GM12878 (cell line): ENCODE measurements around the gene RERG. TPM values are rescaled to one million over a fixed set of nuclear protein-coding genes. Genes with fewer than 3 reads are reported as not detected.

Experiments used
- ATAC-seq: fragments of 200-7000 bp; cut with Tn5 transposase; 3 replicates; pipeline ENCODE4 v1.9.1; 2020; ENCODE audit warnings: mild to moderate bottlenecking, moderate library complexity
- BruUV-seq: library from RNA; stranded (reverse); fragments of 400-500 nt; replicated peaks from 2 replicates; lab custom pipeline; 2021; lab: Mats Ljungman, UMichigan
- CTCF ChIA-PET: fragments of 300-600 bp; sonication (Branson Sonifier 250); formaldehyde crosslinking; extraction: SDS; loops from one replicate; lab custom pipeline; 2021; ENCODE audit warnings: inconsistent platforms; lab: Yijun Ruan, JAX
- POLR2A ChIA-PET: fragments of 350-600 bp; formaldehyde crosslinking; extraction: SDS; loops from one replicate; lab custom pipeline; 2021; ENCODE audit warnings: inconsistent platforms; lab: Charles Lee
- RAD21 ChIA-PET: fragments of 300-600 bp; sonication (Branson Sonifier 250); formaldehyde crosslinking; loops from one replicate; lab custom pipeline; 2023; ENCODE audit warnings: antibody characterized with exemption; ENCODE audit not compliant: unreplicated experiment; lab: Charles Lee
- SMC1A ChIA-PET: fragments of 300-600 bp; sonication (Branson Sonifier 250); formaldehyde crosslinking; loops from one replicate; lab custom pipeline; 2023; ENCODE audit not compliant: unreplicated experiment, uncharacterized antibody; lab: Charles Lee
- DNase-seq: peaks from one replicate; pipeline ENCODE4 v3.0.0-alpha.2; 2011; ENCODE audit warnings: low read depth, low spot score
- FAIRE-seq: peaks from 3 replicates; lab custom pipeline; 2011; peaks lifted over from hg19 to GRCh38; lab: Jason Lieb, UNC
- H2AFZ ChIP-seq: 2 replicates; pipeline ENCODE4 v1.6.0; 2011; ENCODE audit warnings: low read depth, low read length, control low read depth; ENCODE audit not compliant: control insufficient read depth
- H3K27ac ChIP-seq: 2 replicates; pipeline ENCODE4 v1.5.1; 2011; ENCODE audit warnings: control low read depth; ENCODE audit not compliant: control insufficient read depth, insufficient read depth
- H3K27me3 ChIP-seq, 2 experiments: replicated peaks in 1 of 2; 2 replicates each; pipeline versions ENCODE4 v1.6.0 to v1.6.1; 2011; ENCODE audit warnings: low read length in 1 of 2; ENCODE audit not compliant: control insufficient read depth in 2 of 2, insufficient read depth in 2 of 2
- H3K36me3 ChIP-seq, 2 experiments: 2 replicates each; pipeline ENCODE4 v1.5.1; 2011; ENCODE audit warnings: low read length in 1 of 2; ENCODE audit not compliant: control insufficient read depth in 2 of 2, insufficient read depth in 2 of 2
- H3K4me1 ChIP-seq: 2 replicates; pipeline ENCODE4 v1.6.1; 2011; ENCODE audit warnings: mild to moderate bottlenecking, low read length, moderate library complexity, mixed read lengths; ENCODE audit not compliant: control insufficient read depth, insufficient read depth
- H3K4me2 ChIP-seq: 2 replicates; pipeline ENCODE4 v1.6.0; 2011; ENCODE audit warnings: control low read depth; ENCODE audit not compliant: control insufficient read depth, insufficient read depth
- H3K4me3 ChIP-seq: fragments of 200-600 bp; sonication (generic); 2 replicates; pipeline ENCODE4 v1.5.1; 2016
- H3K79me2 ChIP-seq: 2 replicates; pipeline ENCODE4 v1.6.0; 2011; ENCODE audit warnings: low read length; ENCODE audit not compliant: control insufficient read depth, insufficient read depth
- H3K9ac ChIP-seq: 2 replicates; pipeline ENCODE4 v1.8.0; 2011; ENCODE audit warnings: low read length, control low read depth, mixed read lengths; ENCODE audit not compliant: control insufficient read depth, insufficient read depth
- H3K9me3 ChIP-seq: replicated peaks from 3 replicates; pipeline ENCODE4 v1.5.1; 2011; ENCODE audit warnings: mild to moderate bottlenecking, low read length; ENCODE audit not compliant: control insufficient read depth, insufficient read depth
- H4K20me1 ChIP-seq: 2 replicates; pipeline ENCODE4 v1.6.0; 2011; ENCODE audit not compliant: control insufficient read depth, insufficient read depth
- CBFB ChIP-seq: IDR thresholded peaks from 2 replicates; pipeline ENCODE4 v1.6.1; 2016; ENCODE audit warnings: antibody characterized with exemption, low read depth
- DPF2 ChIP-seq: fragments of 450-650 bp; IDR thresholded peaks from 2 replicates; pipeline ENCODE4 v1.6.1; 2017; ENCODE audit warnings: mild to moderate bottlenecking
- E4F1 ChIP-seq: fragments of 450-650 bp; IDR thresholded peaks from 2 replicates; pipeline ENCODE4 v1.6.1; 2018; ENCODE audit warnings: borderline replicate concordance, mild to moderate bottlenecking; ENCODE audit not compliant: partially characterized antibody
- ETV6 ChIP-seq, 2 experiments: fragments of 450-650 bp in 1 of 2; IDR thresholded peaks in 1 of 2; conservative IDR thresholded peaks in 1 of 2; 2 replicates each; pipeline ENCODE4 v1.6.1; 2014; ENCODE audit warnings: antibody characterized with exemption in 1 of 2, borderline replicate concordance in 1 of 2, low read depth in 1 of 2, mild to moderate bottlenecking in 1 of 2, moderate library complexity in 1 of 2
- HDAC6 ChIP-seq: fragments of 200-600 bp; sonication (generic); IDR thresholded peaks from one replicate; pipeline ENCODE4 v1.8.0; 2017; ENCODE audit warnings: antibody characterized with exemption; ENCODE audit not compliant: unreplicated experiment
- NFIC ChIP-seq: IDR thresholded peaks from 2 replicates; pipeline ENCODE4 v1.6.1; 2012; ENCODE audit warnings: low read depth, mild to moderate bottlenecking, inconsistent platforms, low read length, moderate library complexity
- TARDBP ChIP-seq: IDR thresholded peaks from 2 replicates; pipeline ENCODE4 v1.6.1; 2016; ENCODE audit warnings: borderline replicate concordance
- TCF3 ChIP-seq: IDR thresholded peaks from 2 replicates; pipeline ENCODE4 v1.6.1; 2012; ENCODE audit warnings: low read depth, mild to moderate bottlenecking, low read length, borderline replicate concordance; ENCODE audit not compliant: insufficient read depth
- ZNF384 ChIP-seq: IDR thresholded peaks from 2 replicates; pipeline ENCODE4 v1.6.1; 2012; ENCODE audit warnings: low read depth, mild to moderate bottlenecking, low read length, improper control_type of control experiment, borderline replicate concordance
- WGBS: methylation state at CpG from one replicate; pipeline ENCODE4 v1.1.6; 2016; ENCODE audit warnings: low lambda C conversion rate; ENCODE audit not compliant: insufficient replicate concordance, insufficient coverage; ENCODE audit errors: missing lambda C conversion rate; 5-methylcytosine and 5-hydroxymethylcytosine counted together
- in situ Hi-C: fragments of 300-500 bp; cut with MboI; formaldehyde crosslinking; loops from 9 replicates; pipeline ENCODE4 v1.14.3; 2018; ENCODE audit warnings: mixed read lengths
- intact Hi-C: fragments of 100-400 bp; cut with micrococcal nuclease; formaldehyde crosslinking; loops from one replicate; pipeline ENCODE4 v1.14.2; 2022; ENCODE audit not compliant: unreplicated experiment
- polyA plus RNA-seq, 11 experiments: library from polyadenylated mRNA; depleted of rRNA in 4 of 11; unstranded in 6 of 11; stranded (reverse) in 5 of 11; fragments of >200 nt; fragmentation: Nextera tagmentation in 4 of 11; fragmentation: Illumina TruSeq in 1 of 11; extraction: Ambion mirVana in 4 of 11; extraction: Trizol in 1 of 11; gene quantifications; 1 replicate in 1 of 11; 2 replicates in 10 of 11; pipeline versions ENCODE4 v1.2.1 to v1.2.3, GENCODE V29; 2011 to 2016; ENCODE audit warnings: inconsistent platforms in 2 of 11, missing spikeins in 2 of 11, low read depth in 1 of 11
- total RNA-seq, 4 experiments: library from RNA; depleted of rRNA in 3 of 4; stranded (reverse); fragments of >200 nt in 3 of 4; fragmentation: Illumina TruSeq in 1 of 4; extraction: Trizol in 1 of 4; gene quantifications; 2 replicates each; pipeline versions ENCODE4 v1.2.1 to v1.2.3, GENCODE V29; 2013 to 2021
- TF ChIP-seq, protein P1 (sequence below): IDR thresholded peaks from 2 replicates; pipeline ENCODE4 v1.6.1; 2011; ENCODE audit warnings: mild to moderate bottlenecking, low read depth, low read length, moderate library complexity; ENCODE audit not compliant: insufficient replicate concordance

RERG gene
- total and polyA plus RNA-seq, 10 of the 15 experiments (the other 5 are each of a cell fraction or from before 2014, with no cell fraction given): 0.03 to 5.3 (median 0.05) TPM; not detected in 5

GRCh38 chr12:15253990-15254389 lies 32.8 kb upstream of the RERG start:
- H3K27ac ChIP-seq: no peak overlapping the region
- H3K36me3 ChIP-seq: no peaks in the 10 kb centered on the region
- ChIA-PET POLR2A (no interaction called here), RAD21 (no interaction called here), SMC1A (no interaction called here), CTCF (interaction anchor here (0.9 to 1.2 kb wide), 3 partner anchors 15 to 26 kb away, joined by 3 to 6 read pairs (median 3); no protein-coding TSS in a partner anchor)
- FAIRE-seq (no peak), DNase-seq (no peak), ATAC-seq (no peak)
- 0% methylated on average over 1 of the region's 1 CpG for WGBS
- no peak for TF ChIP-seq HDAC6
- TF ChIP-seq DPF2: no peak
- TF ChIP-seq ZNF384: no peak
- no peak for TF ChIP-seq E4F1
- TF ChIP-seq ETV6 (conservative IDR thresholded peaks at IDR 0.05 in 1 of 2, IDR thresholded peaks at IDR 0.05 in 1 of 2; ENCODE audit: borderline replicate concordance in 1 of 2, low read depth in 1 of 2): no peak
- no peak for TF ChIP-seq NFIC
- TF ChIP-seq TCF3: no peak
- TF ChIP-seq TARDBP: no peak
- TF ChIP-seq, protein P1, sequence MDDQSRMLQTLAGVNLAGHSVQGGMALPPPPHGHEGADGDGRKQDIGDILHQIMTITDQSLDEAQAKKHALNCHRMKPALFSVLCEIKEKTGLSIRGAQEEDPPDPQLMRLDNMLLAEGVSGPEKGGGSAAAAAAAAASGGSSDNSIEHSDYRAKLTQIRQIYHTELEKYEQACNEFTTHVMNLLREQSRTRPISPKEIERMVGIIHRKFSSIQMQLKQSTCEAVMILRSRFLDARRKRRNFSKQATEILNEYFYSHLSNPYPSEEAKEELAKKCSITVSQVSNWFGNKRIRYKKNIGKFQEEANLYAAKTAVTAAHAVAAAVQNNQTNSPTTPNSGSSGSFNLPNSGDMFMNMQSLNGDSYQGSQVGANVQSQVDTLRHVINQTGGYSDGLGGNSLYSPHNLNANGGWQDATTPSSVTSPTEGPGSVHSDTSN: no peak
- no peak for TF ChIP-seq CBFB
- no peak overlapping the region for H3K9ac ChIP-seq
- H3K9me3 ChIP-seq: no peaks in the 10 kb centered on the region
- H3K4me2 ChIP-seq: no peak overlapping the region
- intact Hi-C loops: no loop called here
- no peaks in the 10 kb centered on the region for H4K20me1 ChIP-seq
- no peak overlapping the region for H3K4me3 ChIP-seq
- no peaks in the 10 kb centered on the region for H3K4me1 ChIP-seq
- in situ Hi-C loops: no loop called here
- no TSS peak for BruUV-seq
- no peaks in the 10 kb centered on the region for H3K27me3 ChIP-seq
- no peaks in the 10 kb centered on the region for H3K79me2 ChIP-seq
- no peak overlapping the region for H2AFZ ChIP-seq
